K562 treated with DMSO at 1 percent for 12 hours (cell line): ENCODE measurements around the gene FAM185A. TPM values are rescaled to one million over a fixed set of nuclear protein-coding genes. Genes with fewer than 3 reads are reported as not detected.

Source experiments
- total RNA-seq: library from RNA; unstranded; fragments of 300-600 nt; gene quantifications from 2 replicates; pipeline ENCODE4 v1.2.3, GENCODE V29; 2022; ENCODE audit not compliant: insufficient read depth

Gene FAM185A
- 9.4 and 11.6 TPM in 2 replicates for total RNA-seq

DNA sequence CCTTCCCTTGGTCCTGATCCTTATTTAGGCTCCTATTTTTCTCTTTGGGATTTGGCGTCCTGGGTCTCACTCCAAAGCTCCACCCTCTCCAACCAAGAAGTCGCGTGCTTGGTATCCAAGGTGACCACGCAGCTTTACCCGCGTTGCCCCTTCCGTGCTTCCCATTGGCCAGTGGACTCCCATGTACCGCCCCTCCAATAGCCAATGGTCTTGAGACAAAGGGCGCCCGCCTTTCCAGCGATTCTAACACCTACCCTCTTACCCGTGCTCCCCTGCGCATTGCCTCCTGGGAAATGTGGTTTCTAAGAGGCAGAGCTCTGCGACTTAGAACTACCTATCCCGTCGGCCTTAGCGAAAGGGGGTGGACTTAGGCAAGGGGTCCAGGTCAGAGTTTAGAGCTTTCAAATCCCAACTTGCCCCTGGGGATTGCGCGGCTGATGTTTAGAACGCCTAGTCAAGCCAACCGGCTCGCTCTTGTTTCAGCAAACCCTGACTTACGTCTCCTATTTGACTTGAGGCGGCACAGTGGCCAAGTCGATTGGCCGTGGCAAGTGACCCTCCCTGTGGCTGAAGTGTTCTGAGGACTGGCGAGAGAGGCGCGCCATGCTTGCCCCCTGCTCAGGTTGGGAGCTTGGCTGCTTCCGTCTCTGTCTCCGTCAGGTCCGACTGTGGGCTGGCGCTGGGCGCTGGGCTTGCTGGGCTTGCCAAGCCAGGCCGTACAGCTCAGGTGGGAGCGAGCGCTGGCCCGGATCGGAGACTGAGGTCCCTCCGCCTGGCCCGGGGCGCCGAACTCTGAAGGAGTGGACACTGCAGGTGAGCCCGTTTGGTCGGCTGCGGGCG, at the start of gene FAM185A:
FAM185A (plus strand) TSS at position 395 of the 840 bp plus-strand sequence; CDS start at position 604, 209 bp downstream.

Other genes with a start within 250 kb of the FAM185A start
- 7.7 and 8.2 TPM in 2 replicates for gene RASA4B, start 231.2 kb upstream of the FAM185A start, total RNA-seq
- 3.1 and 11.3 TPM in 2 replicates for gene UPK3BL2, start 205.3 kb upstream of the FAM185A start, total RNA-seq
- gene SPDYE2, start 197.8 kb upstream of the FAM185A start, total RNA-seq = not detected in 2 replicates
- gene POLR2J3, start 176.4 kb upstream of the FAM185A start, total RNA-seq = 5.3 and 47.9 TPM in 2 replicates
- gene RASA4, start 132.2 kb upstream of the FAM185A start, total RNA-seq = 10.6 and 14.6 TPM in 2 replicates
- gene UPK3BL1, start 106.2 kb upstream of the FAM185A start, total RNA-seq = 35.4 and 40.3 TPM in 2 replicates
- gene SPDYE2B, start 98.7 kb upstream of the FAM185A start, total RNA-seq = not detected in 2 replicates
- 0.41 and 3.0 TPM in 2 replicates for gene POLR2J2, start 77.3 kb upstream of the FAM185A start, total RNA-seq
- not detected in 2 replicates for gene LRRC17, start 164.0 kb downstream of the FAM185A start, total RNA-seq